IPS DF 4.7 (cell line): ENCODE results near the gene LCOR.
"Not testable (repeated sequence)": the region's sequence is repeated elsewhere in the genome, so short reads cannot be mapped to it uniquely, and the experiment has no call there.

ENCODE experiments used
- DNase-seq: peaks from one replicate; pipeline ENCODE4 v3.0.0-alpha.2; 2013; ENCODE audit warnings: low spot score; ENCODE audit errors: extremely low read depth

Gene LCOR

GRCh38 chr10:96924861-96925260 lies 92.8 kb downstream of the LCOR start:
- DNase-seq: no peak

DNA sequence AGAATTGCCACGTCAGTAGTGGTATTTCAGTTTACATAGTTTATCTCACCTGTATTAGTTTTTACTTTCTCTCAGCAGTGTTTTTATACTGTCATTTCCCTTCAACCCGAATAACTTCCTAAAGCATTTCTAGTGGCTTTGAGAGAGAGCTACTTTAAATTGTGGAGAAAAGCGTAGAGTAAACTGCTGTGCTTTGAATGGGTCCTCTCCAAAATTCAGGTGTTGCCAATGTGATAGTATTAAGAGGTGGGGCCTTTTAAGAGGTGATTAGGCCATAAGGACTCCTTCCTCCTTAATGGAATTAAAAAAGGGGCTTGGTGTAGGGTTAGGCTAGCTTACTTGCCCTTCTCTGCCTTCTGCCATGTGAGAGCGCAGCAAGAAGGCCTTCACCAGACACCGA lies 98.4 kb downstream of the LCOR start:
- no peak for DNase-seq

- DNase-seq: no peak
Observed at GRCh38 chr10:96935148-96935547, 103.0 kb downstream of the LCOR start.

GRCh38 chr10:96935810-96936209 lies 103.7 kb downstream of the LCOR start:
- no peak for DNase-seq

DNA sequence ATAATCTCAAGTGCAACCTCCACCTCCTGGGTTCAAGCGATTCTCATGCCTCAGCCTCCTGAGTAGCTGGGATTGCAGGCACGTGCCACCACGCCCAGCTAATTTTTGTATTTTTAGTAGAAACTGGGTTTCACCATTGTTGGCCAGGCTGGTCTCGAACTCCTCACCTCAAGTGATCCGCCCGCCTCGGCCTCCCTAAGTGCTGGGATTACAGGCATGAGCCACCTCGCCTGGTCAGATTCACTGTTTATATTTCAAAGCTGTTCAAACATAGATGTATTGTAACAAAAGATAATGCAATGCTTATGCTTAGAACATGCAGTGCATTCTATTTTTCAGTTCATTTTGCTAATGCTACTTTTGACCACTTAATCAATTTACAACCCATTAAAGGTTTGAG lies 111.1 kb downstream of the LCOR start:
- not testable (repeated sequence) for DNase-seq

- no peak for DNase-seq
Observed at GRCh38 chr10:96947036-96947435, 114.9 kb downstream of the LCOR start.

- DNase-seq: no peak
Observed at GRCh38 chr10:96949039-96949683, 117.1 kb downstream of the LCOR start.

DNA sequence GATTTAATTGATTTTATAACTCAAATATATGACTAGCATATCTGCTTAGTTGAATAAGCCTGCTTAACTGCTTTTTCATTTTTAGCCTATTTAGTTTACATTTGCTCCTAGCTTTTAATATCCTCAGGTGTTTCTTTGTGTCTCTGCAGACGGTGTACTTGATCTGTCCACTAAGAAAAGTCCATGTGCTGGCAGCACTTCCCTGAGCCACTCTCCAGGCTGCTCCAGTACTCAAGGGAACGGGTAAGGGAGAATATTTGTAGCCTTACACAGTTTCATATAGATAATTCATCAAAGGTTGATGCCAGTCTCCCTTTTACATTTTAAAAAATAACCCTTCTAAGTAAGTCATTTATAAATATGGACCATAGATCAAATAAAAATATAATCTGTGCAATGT lies 119.9 kb downstream of the LCOR start:
- DNase-seq: no peak

DNA sequence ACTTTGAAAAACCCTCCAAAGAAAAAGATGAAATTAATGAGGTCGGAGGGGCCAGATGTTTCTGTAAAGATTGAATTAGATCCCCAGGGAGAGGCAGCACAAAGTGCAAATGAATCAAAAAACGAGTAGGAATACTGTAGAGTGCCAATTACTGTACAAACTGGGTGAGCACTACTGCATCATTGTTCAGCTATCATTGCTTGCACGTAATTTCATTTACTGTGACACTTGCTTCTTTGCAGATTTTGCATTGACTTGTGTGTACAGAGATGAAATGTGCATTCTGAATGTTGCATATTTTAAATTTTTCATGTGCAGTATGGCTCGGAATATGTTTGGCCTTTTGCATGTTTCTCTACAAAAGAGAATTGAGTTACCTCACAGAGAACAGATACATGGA lies 123.7 kb downstream of the LCOR start:
- DNase-seq: no peak

- DNase-seq: no peak
Observed at GRCh38 chr10:96958071-96958470, 126.0 kb downstream of the LCOR start.

GRCh38 chr10:96959733-96960132 lies 127.6 kb downstream of the LCOR start:
- no peak for DNase-seq

DNA sequence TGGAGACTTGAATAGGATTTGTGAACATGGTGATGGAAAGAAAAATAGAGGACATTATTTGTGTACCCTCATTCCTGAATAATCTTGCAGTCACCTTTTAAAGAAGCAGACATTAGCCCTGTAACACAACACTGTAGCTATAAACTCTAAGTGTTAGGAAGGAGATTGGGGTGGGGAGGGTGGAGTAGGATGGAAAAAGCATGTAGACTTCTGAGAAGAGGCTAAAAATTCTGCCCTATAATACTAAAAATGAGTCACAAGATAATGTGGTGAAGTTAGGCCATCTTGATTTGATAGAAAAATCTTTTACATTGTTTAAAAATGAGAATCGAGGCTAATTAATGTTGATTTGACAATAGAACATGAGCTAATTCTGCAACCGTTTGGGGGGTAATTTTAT lies 128.8 kb downstream of the LCOR start:
- no peak for DNase-seq

DNA sequence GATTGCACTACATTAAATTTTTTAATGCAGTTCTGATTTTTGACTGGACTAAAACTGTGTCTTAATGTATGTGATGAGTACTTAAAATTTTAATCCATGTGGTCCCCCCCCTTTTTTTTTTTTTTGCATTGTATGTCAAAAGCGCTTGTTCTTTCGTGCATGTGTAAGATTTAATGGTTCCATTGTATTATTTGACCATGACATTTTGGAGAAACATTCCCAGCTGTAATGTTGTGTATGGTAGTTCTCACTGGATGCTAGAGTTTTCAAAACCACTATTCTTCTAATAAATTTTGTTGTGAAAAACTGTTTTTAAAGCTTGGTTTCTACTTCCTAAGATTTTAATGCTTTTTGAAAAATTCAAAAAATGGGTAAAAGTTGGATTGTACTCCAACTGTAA lies 132.0 kb downstream of the LCOR start:
- no peak for DNase-seq

GRCh38 chr10:96967847-96968246 lies 135.7 kb downstream of the LCOR start:
- DNase-seq: no peak

DNA sequence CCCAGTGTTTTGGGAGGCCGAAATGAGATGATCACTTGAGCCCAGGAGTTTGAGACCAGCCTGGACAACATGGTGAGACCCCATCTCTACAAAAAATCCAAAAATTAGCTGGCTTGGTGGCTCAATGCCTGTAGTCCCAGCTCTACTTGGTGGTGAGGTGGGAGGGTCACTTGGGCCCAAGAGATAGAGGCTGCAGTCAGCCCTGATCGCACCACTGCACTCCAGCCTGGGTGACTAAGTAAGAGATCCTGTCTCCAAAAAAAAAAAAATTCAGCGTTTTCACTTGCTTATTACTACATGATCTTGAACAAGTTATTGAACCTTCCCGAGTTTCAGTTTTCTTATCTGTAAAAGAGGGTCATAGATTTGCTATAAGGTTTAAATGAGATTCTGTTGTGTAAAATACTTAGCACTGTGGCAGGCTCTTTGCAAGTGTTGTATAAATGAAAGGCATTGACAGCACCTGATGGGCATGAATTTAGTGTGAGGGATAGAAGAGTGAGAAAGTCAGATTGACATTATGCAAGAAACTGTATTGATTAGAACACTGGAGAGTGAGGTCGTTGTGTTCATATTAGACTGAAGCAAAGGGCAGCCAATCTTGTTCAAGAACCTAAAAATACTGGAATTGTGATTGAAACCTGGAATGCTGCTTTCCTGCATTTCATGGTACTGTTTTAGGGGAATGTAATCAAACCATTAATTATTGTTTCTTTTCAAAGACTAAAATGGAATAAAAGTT lies 136.8 kb downstream of the LCOR start:
- DNase-seq: no peak

- no peak for DNase-seq
Observed at GRCh38 chr10:96971324-96971723, 139.2 kb downstream of the LCOR start.

- DNase-seq: no peak
Observed at GRCh38 chr10:96972264-96972663, 140.2 kb downstream of the LCOR start.

GRCh38 chr10:96973809-96974747 lies 142.0 kb downstream of the LCOR start:
- no peak for DNase-seq

DNA sequence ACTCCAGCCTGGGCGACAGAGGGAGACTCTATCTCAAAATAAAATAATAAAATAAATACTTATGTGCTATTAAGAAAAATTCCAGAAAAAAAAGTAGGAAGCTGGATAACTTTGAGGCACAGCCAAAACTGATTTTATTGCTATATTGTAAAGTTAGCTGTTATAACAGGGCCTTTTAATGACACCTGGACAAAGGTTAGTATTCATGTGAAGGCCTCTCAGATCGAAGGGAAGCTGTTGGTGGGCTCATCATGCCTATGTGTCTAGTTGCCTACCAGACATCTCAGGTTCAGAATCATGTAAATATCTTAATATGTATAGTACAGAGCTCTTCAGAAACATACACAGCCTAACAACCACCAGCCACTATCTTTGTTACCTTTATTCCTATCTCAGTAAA lies 143.0 kb downstream of the LCOR start:
- DNase-seq: no peak

DNA sequence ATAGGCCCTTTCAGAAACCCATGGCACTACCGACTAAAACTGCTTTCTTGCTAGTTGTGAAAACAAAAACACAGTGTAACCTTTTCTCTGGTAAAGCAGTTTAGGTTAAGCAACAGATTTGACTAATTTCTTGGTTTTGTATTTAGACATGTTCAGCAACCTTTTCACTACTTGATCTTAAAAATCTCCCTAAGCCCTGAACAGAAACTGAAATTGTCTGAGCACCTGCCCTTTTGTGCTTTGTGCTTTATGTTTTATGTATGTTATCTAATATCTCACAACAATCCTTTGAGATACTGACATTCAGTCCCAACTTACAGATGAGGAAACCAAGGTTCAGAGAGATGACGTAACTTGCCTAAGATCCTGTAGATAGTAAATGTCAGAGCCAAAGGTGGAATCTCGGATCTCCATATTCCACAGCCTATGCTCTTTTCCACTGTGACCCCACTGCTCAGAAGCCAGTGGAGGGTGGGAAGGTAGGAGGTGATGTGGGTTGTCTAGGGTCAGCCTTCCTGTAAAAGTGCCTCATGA lies 146.6 kb downstream of the LCOR start:
- DNase-seq: no peak

- no peak for DNase-seq
Observed at GRCh38 chr10:96982149-96982930, 150.2 kb downstream of the LCOR start.
